Measurements from ENCODE around the gene FBRSL1.

GRCh38 chr12:132521712-132522292 lies 31.9 kb downstream of the FBRSL1 start:
- TF ChIP-seq POLR2AphosphoS5 (IDR thresholded peaks at IDR 0.05): no peak
- TF ChIP-seq CTCF (IDR thresholded peaks at IDR 0.05): no peak

Measured in esophagus muscularis mucosa (tissue), 3 donors.